Prostate gland (tissue), 2 donors: ENCODE data around the gene C17orf100.

ENCODE experiments used
- POLR2A ChIP-seq: fragments of 450-650 bp; IDR thresholded peaks from one replicate; pipeline ENCODE4 v1.6.1; 2016; ENCODE audit warnings: antibody characterized with exemption, mild to moderate bottlenecking
- POLR2AphosphoS5 ChIP-seq: sonication (generic); formaldehyde crosslinking; IDR thresholded peaks from one replicate; pipeline ENCODE4 v1.6.1; 2017; ENCODE audit warnings: antibody characterized with exemption
- TF ChIP-seq, protein P1 (sequence below), 4 experiments: fragments of 200-600 bp in 2 of 4; fragments of 450-650 bp in 2 of 4; sonication (generic) in 2 of 4; IDR thresholded peaks; 1 replicate in 3 of 4; 2 replicates in 1 of 4; pipeline ENCODE4 v1.5.1; 2016 to 2019; ENCODE audit warnings: antibody characterized with exemption in 4 of 4, mild to moderate bottlenecking in 2 of 4, moderate library complexity in 2 of 4

DNA sequence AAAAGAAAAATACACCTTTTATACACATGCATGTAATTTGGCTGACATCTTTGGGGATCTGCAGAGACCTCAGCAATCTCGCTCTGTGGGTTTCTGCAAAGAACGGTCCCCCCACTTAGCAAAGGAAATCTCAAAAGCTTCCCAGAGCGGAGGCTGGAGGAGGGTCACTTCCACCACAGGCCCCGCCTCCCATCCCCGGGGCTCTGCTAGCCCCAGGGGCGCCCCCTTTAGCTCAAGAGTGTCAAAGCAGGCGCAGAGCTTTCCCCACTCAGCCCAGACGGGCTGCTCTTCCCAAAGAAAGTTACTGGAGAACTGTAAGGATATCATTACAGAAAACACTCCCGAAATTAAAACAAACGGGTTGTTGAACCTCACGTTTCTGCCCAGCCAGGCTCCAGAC is 50.2 kb downstream of the C17orf100 start:
- TF ChIP-seq, protein P1, sequence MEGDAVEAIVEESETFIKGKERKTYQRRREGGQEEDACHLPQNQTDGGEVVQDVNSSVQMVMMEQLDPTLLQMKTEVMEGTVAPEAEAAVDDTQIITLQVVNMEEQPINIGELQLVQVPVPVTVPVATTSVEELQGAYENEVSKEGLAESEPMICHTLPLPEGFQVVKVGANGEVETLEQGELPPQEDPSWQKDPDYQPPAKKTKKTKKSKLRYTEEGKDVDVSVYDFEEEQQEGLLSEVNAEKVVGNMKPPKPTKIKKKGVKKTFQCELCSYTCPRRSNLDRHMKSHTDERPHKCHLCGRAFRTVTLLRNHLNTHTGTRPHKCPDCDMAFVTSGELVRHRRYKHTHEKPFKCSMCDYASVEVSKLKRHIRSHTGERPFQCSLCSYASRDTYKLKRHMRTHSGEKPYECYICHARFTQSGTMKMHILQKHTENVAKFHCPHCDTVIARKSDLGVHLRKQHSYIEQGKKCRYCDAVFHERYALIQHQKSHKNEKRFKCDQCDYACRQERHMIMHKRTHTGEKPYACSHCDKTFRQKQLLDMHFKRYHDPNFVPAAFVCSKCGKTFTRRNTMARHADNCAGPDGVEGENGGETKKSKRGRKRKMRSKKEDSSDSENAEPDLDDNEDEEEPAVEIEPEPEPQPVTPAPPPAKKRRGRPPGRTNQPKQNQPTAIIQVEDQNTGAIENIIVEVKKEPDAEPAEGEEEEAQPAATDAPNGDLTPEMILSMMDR (IDR thresholded peaks at IDR 0.05): no peak
- TF ChIP-seq POLR2A (no peak), POLR2AphosphoS5 (no peak)
